Hindlimb muscle (tissue), 1 donor: ENCODE results near the gene ACSS1. TPM values are rescaled to one million over a fixed set of nuclear protein-coding genes. Genes with fewer than 3 reads are reported as not detected.
A peak's percentile ranks its signal among the peaks of the same experiment; 100 is the strongest.

Experiments
- DNase-seq: peaks from one replicate; pipeline ENCODE4 v3.0.0-alpha.2; 2013
- polyA plus RNA-seq: library from polyadenylated mRNA; unstranded; fragments of 120-200 nt; gene quantifications from one replicate; pipeline ENCODE4 v1.2.1, GENCODE V29; 2013; ENCODE audit not compliant: insufficient read length

ACSS1 gene
- polyA plus RNA-seq, 1 donor = 24.4 TPM

GRCh38 chr20:24992487-24993205, 65.3 kb downstream of the ACSS1 start, which contains the start of gene APMAP:
Gene APMAP, minus strand, starts transcription at chr20:24992751. Its CDS starts 63 bp downstream, at chr20:24992688.
- DNase-seq = peak; percentile 96

- DNase-seq = peak; percentile 30
Observed at GRCh38 chr20:24991897-24992486, 65.9 kb downstream of the ACSS1 start.

- DNase-seq = no peak
Observed at GRCh38 chr20:24990810-24991252, 67.1 kb downstream of the ACSS1 start.

- DNase-seq = no peak
Observed at GRCh38 chr20:24989162-24989561, 68.8 kb downstream of the ACSS1 start.

- DNase-seq = no peak
Observed at GRCh38 chr20:24987873-24988835, 69.8 kb downstream of the ACSS1 start.

- no peak for DNase-seq
Observed at GRCh38 chr20:24987244-24987643, 70.7 kb downstream of the ACSS1 start.

GRCh38 chr20:24986436-24987015, 71.4 kb downstream of the ACSS1 start:
- DNase-seq = no peak

- no peak for DNase-seq
Observed at GRCh38 chr20:24985802-24986201, 72.1 kb downstream of the ACSS1 start.

- DNase-seq = no peak
Observed at GRCh38 chr20:24984961-24985640, 72.8 kb downstream of the ACSS1 start.

- DNase-seq = no peak
Observed at GRCh38 chr20:24983896-24984295, 74.0 kb downstream of the ACSS1 start.

GRCh38 chr20:24981790-24982189, 76.1 kb downstream of the ACSS1 start:
- DNase-seq = no peak

GRCh38 chr20:24981282-24981681, 76.7 kb downstream of the ACSS1 start:
- DNase-seq = no peak

- no peak for DNase-seq
Observed at GRCh38 chr20:24980291-24981053, 77.5 kb downstream of the ACSS1 start.

- no peak for DNase-seq
Observed at GRCh38 chr20:24979036-24979960, 78.6 kb downstream of the ACSS1 start.

GRCh38 chr20:24978513-24978912, 79.4 kb downstream of the ACSS1 start:
- DNase-seq = no peak

- no peak for DNase-seq
Observed at GRCh38 chr20:24977797-24978196, 80.1 kb downstream of the ACSS1 start.

- DNase-seq = no peak
Observed at GRCh38 chr20:24977336-24977735, 80.6 kb downstream of the ACSS1 start.

GRCh38 chr20:24972341-24972740, 85.6 kb downstream of the ACSS1 start:
- DNase-seq = no peak

- no peak for DNase-seq
Observed at GRCh38 chr20:24971376-24972101, 86.4 kb downstream of the ACSS1 start.
